AG10803 (cell line): ENCODE measurements around the gene AHSG.

Experiments
- DNase-seq: peaks from one replicate; pipeline ENCODE4 v3.0.0; 2010; ENCODE audit warnings: low read depth
- H3K4me3 ChIP-seq: 2 replicates; pipeline ENCODE4 v1.5.1; 2011; ENCODE audit warnings: mild to moderate bottlenecking, low read length, control low read depth
- CTCF ChIP-seq: conservative IDR thresholded peaks from 2 replicates; pipeline ENCODE4 v1.5.1; 2011; ENCODE audit warnings: mild to moderate bottlenecking, low read length, control low read depth, inconsistent platforms

AHSG gene

GRCh38 chr3:186600896-186601295 lies 12.0 kb upstream of the AHSG start:
- TF ChIP-seq CTCF, result no peak
- DNase-seq, result no peak
- H3K4me3 ChIP-seq, result no peak overlapping the region

GRCh38 chr3:186603159-186603558 lies 9.7 kb upstream of the AHSG start:
- no peak for DNase-seq
- H3K4me3 ChIP-seq, result no peak overlapping the region
- TF ChIP-seq CTCF, result no peak

- TF ChIP-seq CTCF, result no peak
- H3K4me3 ChIP-seq, result no peak overlapping the region
- no peak for DNase-seq
These were observed 7.8 kb upstream of the AHSG start for GRCh38 chr3:186605078-186605477.

GRCh38 chr3:186605561-186606545 lies 7.0 kb upstream of the AHSG start:
- H3K4me3 ChIP-seq, result no peak overlapping the region
- TF ChIP-seq CTCF, result no peak
- DNase-seq, result no peak

GRCh38 chr3:186608624-186609215 lies 4.1 kb upstream of the AHSG start:
- TF ChIP-seq CTCF, result no peak
- H3K4me3 ChIP-seq, result no peak overlapping the region
- DNase-seq, result no peak

GRCh38 chr3:186609247-186609868 lies 3.5 kb upstream of the AHSG start:
- no peak overlapping the region for H3K4me3 ChIP-seq
- peak; percentile 6 for DNase-seq

More at GRCh38 chr3:186609247-186609868, 3.5 kb upstream of the AHSG start:
- peak; percentile 27 for TF ChIP-seq CTCF
